Calu3 (cell line): ENCODE results near the gene RBM4B. TPM values are rescaled to one million over a fixed set of nuclear protein-coding genes. Genes with fewer than 3 reads are reported as not detected.

Source experiments
- BruUV-seq: library from RNA; stranded (reverse); fragments of 400-500 nt; replicated peaks from 2 replicates; lab custom pipeline; 2021; lab: Mats Ljungman, UMichigan
- CTCF ChIA-PET: fragments of 300-600 bp; sonication (Branson Sonifier 250); formaldehyde crosslinking; loops from one replicate; lab custom pipeline; 2022; ENCODE audit warnings: antibody characterized with exemption; lab: Charles Lee
- DNase-seq: peaks from one replicate; pipeline ENCODE4 v3.0.0; 2022
- H3K27ac Mint-ChIP-seq: one replicate; pipeline ENCODE4 v1.8.0; 2022; ENCODE audit warnings: mixed read lengths; ENCODE audit not compliant: unreplicated experiment
- H3K27me3 Mint-ChIP-seq: one replicate; pipeline ENCODE4 v1.8.0; 2022; ENCODE audit warnings: mixed read lengths; ENCODE audit not compliant: unreplicated experiment
- H3K36me3 Mint-ChIP-seq: one replicate; pipeline ENCODE4 v1.8.0; 2022; ENCODE audit warnings: mild to moderate bottlenecking, moderate library complexity, mixed read lengths; ENCODE audit not compliant: insufficient read depth, unreplicated experiment
- H3K4me1 Mint-ChIP-seq: one replicate; pipeline ENCODE4 v1.8.0; 2022; ENCODE audit warnings: mild to moderate bottlenecking, low read depth, mixed read lengths; ENCODE audit not compliant: unreplicated experiment
- H3K4me3 Mint-ChIP-seq: one replicate; pipeline ENCODE4 v1.8.0; 2022; ENCODE audit warnings: mild to moderate bottlenecking, low read depth, moderate library complexity, mixed read lengths; ENCODE audit not compliant: unreplicated experiment
- H3K9me3 Mint-ChIP-seq: one replicate; pipeline ENCODE4 v1.8.0; 2022; ENCODE audit warnings: low read depth, mixed read lengths; ENCODE audit not compliant: unreplicated experiment
- intact Hi-C: fragments of 100-400 bp; cut with micrococcal nuclease; formaldehyde crosslinking; loops from one replicate; pipeline ENCODE4 v1.10.0; 2022; ENCODE audit not compliant: unreplicated experiment
- total RNA-seq: library from RNA; stranded (reverse); gene quantifications from 2 replicates; pipeline ENCODE4 v1.2.3, GENCODE V29; 2022
- TF ChIP-seq, protein P1 (sequence below): fragments of 200-600 bp; IDR thresholded peaks from one replicate; pipeline ENCODE4 v1.8.0; 2022; ENCODE audit warnings: antibody characterized with exemption; ENCODE audit not compliant: unreplicated experiment

The RBM4B gene
- total RNA-seq, 1 experiment from 2014 or later, result 23.0 TPM

DNA sequence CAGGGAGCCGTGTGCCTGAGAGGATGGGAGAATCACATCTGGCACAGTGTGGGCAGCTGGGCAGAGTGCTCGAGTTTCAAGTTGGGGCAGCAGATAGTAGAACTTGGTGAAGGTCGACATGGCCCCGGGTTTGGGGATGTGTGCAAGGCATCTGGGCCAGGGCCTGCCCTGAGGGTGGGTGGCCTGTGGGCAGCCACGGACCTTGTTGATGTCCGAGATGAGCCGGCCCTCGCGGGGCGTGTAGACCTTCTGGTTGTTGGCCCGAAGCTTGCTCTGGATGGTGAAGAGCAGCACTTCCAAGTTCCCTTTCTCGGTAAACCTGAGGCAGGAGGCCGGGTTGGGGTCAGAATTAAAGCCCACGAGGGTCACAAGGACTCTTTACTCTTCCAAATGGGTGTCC, 31.0 kb upstream of the RBM4B start:
- H3K4me1 Mint-ChIP-seq, result no peaks in the 10 kb centered on the region
- intact Hi-C loops, result no loop called here
- CTCF ChIA-PET, result no interaction called here
- H3K36me3 Mint-ChIP-seq, result peaks cover 33% of the 10 kb centered on the region
- no peak overlapping the region for H3K4me3 Mint-ChIP-seq
- H3K27ac Mint-ChIP-seq, result no peak overlapping the region
- no peaks in the 10 kb centered on the region for H3K9me3 Mint-ChIP-seq
- no peaks in the 10 kb centered on the region for H3K27me3 Mint-ChIP-seq
- BruUV-seq, result no TSS peak
- no peak for DNase-seq
- TF ChIP-seq, protein P1, sequence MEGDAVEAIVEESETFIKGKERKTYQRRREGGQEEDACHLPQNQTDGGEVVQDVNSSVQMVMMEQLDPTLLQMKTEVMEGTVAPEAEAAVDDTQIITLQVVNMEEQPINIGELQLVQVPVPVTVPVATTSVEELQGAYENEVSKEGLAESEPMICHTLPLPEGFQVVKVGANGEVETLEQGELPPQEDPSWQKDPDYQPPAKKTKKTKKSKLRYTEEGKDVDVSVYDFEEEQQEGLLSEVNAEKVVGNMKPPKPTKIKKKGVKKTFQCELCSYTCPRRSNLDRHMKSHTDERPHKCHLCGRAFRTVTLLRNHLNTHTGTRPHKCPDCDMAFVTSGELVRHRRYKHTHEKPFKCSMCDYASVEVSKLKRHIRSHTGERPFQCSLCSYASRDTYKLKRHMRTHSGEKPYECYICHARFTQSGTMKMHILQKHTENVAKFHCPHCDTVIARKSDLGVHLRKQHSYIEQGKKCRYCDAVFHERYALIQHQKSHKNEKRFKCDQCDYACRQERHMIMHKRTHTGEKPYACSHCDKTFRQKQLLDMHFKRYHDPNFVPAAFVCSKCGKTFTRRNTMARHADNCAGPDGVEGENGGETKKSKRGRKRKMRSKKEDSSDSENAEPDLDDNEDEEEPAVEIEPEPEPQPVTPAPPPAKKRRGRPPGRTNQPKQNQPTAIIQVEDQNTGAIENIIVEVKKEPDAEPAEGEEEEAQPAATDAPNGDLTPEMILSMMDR, result no peak

DNA sequence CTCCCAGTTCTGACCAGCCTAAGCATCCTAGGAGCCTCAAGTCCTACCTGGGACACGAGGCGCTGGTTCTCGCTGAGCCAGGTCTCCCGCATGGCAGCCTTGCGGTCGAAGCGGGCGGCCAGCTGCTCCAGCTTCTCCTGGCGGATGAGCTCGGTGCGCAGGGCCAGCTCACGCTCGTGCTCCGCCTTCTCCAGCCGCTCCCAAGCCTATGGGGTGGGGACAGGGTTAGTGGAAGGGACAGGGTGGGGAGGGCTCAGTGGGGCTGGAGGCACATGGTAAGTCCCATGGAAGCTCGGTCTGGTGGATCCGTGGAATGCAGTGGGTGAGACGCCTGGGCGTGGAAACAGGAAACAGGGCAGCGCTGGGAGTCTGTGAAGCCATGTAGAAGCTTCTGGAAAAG, 30.4 kb upstream of the RBM4B start:
- no peak overlapping the region for H3K27ac Mint-ChIP-seq
- no peak overlapping the region for H3K4me3 Mint-ChIP-seq
- peaks cover 28% of the 10 kb centered on the region for H3K36me3 Mint-ChIP-seq
- BruUV-seq, result no TSS peak
- CTCF ChIA-PET, result interaction anchor here (0.6 kb wide), 2 partner anchors 13 to 45 kb away, joined by 3 to 4 read pairs; no protein-coding TSS in a partner anchor
- TF ChIP-seq, protein P1, result no peak
- no peaks in the 10 kb centered on the region for H3K27me3 Mint-ChIP-seq
- no peaks in the 10 kb centered on the region for H3K4me1 Mint-ChIP-seq
- no peaks in the 10 kb centered on the region for H3K9me3 Mint-ChIP-seq
- no peak for DNase-seq
- intact Hi-C loops, result no loop called here

- Mint-ChIP-seq H3K4me3 (no peak overlapping the region), H3K27ac (no peak overlapping the region), H3K4me1 (no peaks in the 10 kb centered on the region), H3K27me3 (no peaks in the 10 kb centered on the region), H3K9me3 (no peaks in the 10 kb centered on the region), H3K36me3 (peaks cover 29% of the 10 kb centered on the region)
- no peak for DNase-seq
- intact Hi-C loops, result no loop called here
- TF ChIP-seq, protein P1, result no peak
- CTCF ChIA-PET, result interaction anchor here (0.6 kb wide), 2 partner anchors 12 to 46 kb away, joined by 3 to 4 read pairs; no protein-coding TSS in a partner anchor
- BruUV-seq, result no TSS peak
Measured at GRCh38 chr11:66707486-66707885, 29.8 kb upstream of the RBM4B start.

DNA sequence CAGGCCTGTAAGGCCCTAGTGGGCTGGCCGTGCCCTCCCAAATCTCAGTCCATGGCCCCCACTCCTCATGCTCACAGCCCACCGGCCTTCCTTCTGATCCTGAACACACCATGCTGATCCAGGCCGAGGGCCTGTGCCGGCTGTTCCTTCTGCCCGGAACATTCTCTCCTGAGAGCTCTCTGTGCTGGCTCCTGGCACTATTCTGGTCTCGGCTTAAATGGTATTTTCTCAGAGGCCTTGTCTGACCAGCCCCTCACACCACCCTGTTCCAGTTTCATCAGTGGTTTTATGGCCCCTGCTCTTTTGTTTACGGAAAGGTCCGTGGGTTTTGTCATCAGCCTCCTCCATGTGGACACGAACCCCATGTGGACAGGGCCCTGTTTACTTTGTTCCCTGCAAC, 29.3 kb upstream of the RBM4B start:
- no peaks in the 10 kb centered on the region for H3K9me3 Mint-ChIP-seq
- no peaks in the 10 kb centered on the region for H3K4me1 Mint-ChIP-seq
- BruUV-seq, result no TSS peak
- no peak overlapping the region for H3K27ac Mint-ChIP-seq
- DNase-seq, result no peak
- peaks cover 34% of the 10 kb centered on the region for H3K36me3 Mint-ChIP-seq
- TF ChIP-seq, protein P1, result no peak
- no peaks in the 10 kb centered on the region for H3K27me3 Mint-ChIP-seq
- intact Hi-C loops, result no loop called here
- H3K4me3 Mint-ChIP-seq, result no peak overlapping the region
- CTCF ChIA-PET, result interaction anchor here (0.7 kb wide), 1 partner anchor 19 kb away, joined by 5 read pairs; no protein-coding TSS in a partner anchor
